Activated effector memory CD4-positive, alpha-beta T cell treated with anti-CD3 and anti-CD28 coated beads, Interleukin-2, amount 50 U/mL, for 16 hours (primary cell): ENCODE data around the gene BCKDHB.

ENCODE experiments used
- DNase-seq: peaks from one replicate; pipeline ENCODE4 v3.0.0-alpha.2; 2020

The BCKDHB gene

DNA sequence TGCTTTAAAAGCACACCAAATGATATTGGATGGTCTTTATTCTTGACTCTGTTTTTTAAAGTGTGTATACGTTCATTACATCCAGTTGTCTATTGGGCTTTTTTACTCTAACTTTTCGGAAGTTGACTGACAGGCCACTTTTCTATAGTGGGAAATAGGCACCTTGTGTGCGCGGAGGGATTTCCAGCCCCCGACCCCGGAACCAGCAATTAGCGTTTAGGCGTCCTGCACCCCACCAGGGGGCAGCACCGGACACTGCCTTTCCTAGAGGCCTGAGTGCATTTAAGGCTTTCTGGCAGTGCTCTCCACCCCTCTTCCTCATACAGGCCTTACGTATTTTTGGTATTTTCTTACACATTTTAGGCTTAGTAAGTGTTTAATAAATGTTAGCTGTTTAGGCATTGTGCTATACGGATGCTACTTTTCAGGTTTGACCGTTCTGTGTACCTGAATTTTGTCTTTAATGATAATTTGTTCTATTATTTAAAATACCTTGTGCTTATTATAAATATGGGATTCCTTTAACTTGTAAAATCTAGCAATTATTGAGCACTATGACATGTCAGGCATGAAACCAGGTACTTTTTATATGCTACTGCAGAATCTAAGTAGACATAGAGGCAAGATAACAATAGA lies 231.8 kb downstream of the BCKDHB start:
- DNase-seq: peak; percentile 86

DNA sequence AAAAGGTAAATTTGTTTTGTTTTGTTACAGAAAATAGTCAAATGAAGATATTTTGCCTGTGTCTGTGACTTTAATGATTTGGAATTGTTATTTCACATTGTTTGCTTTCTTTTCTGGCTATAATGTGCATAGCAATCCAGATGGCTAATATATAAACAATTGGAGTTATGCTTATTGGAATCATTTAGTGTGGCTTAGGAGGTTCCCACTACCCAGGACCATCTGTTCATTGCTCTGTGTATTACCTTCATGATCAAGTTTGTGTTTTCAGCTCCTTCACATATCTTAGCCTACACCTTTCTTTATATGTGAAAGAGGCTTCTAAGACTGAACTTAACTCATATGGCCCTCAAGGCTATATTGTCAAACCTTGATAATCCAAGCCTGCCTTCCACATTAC lies 232.9 kb downstream of the BCKDHB start:
- no peak for DNase-seq

DNA sequence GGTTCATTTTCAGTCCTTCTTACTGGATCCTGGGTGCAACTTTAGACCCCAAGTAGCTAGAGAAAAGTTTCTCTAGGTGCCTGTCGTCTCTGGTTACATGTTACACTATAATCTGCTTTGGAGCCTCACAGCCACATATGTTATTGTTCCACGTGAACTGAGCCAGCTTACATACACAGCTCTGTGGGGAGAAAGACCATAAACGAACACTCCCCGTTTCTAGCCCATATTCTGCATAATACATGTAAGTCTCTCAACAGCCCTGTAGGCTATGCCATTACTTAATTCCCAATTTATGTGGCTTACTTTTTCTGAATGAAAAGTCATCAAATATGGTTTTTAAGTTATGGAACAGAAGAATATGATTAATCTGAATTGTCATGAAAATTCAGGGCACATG lies 233.8 kb downstream of the BCKDHB start:
- DNase-seq: no peak

DNA sequence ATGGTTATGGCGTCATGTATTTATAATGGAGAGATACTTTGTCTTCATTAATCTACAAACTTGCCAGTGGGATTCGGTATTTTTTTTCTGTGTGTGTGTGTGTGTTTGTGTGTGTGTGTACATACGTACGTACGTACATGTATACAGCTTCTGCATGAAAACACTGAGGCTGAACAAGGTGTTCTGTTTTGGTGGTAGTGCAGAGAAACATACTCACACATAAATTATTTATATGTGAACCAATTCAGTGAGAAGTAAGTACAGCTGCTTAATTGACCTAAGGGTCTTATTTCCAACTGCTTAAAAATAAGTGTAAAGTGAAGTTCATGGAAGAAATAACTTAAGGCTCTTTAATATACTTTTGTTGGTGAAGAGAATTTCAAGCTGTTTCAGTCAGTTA lies 234.2 kb downstream of the BCKDHB start:
- no peak for DNase-seq

DNA sequence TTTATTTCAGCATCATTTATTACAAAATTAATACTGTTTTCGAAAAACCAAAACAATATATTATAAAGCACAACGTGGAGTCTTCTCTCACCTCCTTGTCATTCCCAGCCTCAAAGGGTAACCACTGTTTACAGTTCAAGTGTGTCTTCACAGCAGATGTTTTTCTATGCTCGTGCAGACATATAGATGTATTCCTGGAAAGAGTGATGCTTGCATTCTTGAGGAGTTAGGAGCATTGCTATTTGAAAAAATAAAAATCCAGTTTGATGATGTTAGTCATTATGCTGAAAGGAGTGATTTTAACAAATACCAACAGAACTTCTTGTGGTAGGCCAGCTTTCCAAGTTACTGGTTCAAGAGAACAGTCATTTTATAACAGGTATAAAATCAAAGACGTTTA lies 234.9 kb downstream of the BCKDHB start:
- no peak for DNase-seq

DNA sequence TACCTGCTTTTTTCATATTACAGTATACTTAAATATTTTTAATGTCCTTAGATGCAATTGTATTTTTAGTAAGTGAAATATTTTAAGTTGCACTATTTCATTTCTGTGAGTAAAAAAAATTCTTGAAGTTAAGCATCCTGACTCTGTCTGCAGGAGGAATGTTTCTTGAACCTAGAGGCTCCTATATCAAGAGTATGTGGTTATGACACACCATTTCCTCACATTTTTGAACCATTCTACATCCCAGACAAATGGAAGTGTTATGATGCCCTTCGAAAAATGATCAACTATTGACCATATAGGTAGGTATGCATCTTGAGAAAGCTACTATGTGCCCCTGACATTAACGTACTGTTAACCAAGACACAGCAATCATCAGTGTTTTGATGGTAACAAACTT lies 237.0 kb downstream of the BCKDHB start:
- no peak for DNase-seq

DNA sequence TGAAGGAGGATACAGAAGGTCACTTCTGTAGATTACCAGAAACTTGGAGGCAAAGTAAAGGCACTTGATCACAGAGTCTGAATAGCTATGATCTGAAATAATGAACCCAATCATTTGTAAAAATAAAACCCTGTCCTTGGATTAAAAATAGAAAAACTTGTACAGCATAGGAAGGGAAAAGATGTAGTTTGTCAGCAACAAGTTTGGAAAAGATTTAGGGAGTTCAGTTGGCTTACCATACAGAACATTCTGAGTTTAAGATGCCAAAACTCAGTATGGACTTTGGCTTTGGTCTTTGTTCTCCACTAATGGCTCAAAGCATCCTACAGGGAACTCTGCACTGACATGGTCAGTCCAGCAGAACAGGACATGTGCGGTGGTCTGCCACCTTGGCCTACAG lies 240.6 kb downstream of the BCKDHB start:
- DNase-seq: no peak

DNA sequence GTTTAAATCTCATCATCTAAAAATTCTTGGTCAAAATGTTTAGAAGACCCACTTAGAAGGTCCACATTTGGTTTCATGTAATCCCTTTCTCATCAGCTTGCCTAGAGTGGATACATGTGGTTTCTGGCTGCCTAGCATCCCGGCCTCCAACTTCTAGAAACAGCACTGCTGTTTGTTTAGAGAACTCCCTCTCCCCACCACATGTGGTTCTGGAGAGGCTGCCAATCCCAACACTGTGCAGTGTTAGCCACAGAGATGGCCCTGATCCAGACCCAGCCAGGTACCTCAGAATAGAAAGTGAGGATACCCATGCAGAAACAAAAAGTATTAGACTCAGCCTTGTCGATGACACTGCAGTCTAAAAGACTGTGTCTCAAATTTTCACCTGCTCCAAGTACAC lies 241.8 kb downstream of the BCKDHB start:
- no peak for DNase-seq

DNA sequence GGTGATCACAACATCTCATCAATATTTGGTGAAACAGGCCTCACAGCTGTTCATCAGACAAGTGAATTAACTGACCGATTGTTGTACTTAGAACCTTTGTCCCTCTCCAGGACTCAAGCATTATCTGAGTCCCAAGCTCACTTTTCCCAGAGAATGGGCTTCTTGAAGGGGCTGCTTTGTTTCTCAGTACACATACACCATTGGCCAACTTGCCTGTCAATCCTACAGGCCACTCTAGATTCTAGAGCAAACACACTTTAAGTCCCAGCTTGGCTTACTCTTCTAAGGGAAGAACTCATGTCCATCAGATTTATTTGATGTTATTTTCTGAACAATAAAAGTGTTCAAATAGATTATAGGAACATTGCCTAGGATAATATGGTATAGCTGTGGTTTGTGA lies 249.5 kb downstream of the BCKDHB start:
- DNase-seq: no peak

DNA sequence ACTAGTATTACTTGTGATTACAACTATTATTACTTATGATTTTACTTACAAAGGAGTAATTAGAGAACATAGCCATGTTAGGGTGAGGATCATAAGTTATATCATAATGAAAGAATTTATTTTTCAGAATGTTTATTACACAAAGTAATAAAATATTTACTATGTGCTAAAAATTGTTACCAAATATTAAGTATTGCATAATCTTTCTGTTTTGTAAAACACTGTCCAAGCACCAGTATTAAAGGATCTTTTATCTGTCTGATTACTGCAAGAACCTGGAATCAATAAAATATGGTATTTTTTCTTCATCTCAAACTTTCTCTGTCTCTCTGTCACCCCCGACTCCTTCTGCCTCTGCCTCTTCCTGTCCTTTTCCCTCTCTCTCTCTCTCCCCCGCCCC lies 250.1 kb downstream of the BCKDHB start:
- no peak for DNase-seq

DNA sequence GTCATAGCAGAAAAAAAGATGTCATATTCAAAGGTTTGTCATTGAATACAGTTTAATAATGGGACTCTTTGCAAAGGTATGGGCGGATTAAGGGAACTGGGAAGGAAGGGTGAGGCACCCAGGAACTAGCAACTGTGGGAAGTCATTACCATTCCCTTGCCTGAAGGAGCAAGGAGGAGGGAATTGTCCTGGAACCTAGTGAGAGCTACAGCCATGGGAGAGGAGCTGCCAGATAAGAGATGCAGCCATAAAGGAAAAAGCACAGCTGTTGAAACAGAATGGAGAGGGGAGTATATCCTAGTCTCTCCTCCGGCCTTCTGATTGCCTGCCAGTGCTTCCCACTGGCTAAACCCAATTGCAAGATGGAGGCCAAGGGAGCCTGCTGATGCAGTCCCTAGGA lies 250.6 kb downstream of the BCKDHB start:
- DNase-seq: no peak

DNA sequence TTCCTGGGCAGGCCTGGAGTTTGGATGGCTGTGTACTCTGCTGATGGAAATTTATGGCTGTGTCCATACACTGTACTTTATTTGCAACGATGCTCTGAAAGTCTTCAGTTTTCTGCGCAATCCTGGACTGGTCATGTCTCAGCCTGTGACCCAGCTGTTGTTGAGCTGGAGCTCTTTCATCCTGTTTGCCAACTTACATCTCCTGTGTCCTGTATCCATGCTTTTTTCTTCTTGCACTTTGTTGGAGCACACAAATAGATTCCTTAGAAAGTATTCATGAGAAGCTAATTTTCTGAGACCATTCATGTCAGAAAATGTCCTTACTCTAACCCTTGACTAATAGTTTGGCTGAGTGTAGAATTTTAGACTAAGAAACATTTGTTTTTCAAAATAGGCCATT lies 251.2 kb downstream of the BCKDHB start:
- DNase-seq: no peak

DNA sequence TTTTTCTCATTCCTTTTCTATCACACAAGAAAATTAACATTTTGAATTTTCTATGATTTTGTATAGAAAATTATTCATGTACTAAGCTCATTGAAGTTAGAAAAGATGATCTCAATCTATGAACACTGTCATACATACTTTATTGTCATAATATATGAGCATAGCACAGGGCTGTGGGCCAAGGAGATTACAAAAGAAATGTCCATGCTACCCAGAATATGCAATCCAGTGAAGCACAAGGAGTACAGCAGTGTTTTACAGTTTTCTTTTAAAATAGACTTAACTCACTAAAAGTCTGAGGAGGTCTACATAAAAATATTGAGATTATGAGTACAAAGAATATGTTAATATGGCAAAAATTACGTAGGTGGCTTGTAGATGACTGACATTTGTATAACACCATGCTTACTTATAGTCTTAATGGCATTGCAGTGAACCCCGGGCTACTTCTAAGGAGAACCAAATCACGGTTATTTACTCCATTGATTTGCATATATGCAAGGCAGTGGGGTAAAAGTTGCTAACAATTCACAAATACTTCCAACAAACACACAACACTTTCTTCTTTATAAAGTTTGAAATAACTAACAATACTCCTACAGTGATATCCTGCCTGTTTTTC lies 257.1 kb downstream of the BCKDHB start:
- DNase-seq: no peak

DNA sequence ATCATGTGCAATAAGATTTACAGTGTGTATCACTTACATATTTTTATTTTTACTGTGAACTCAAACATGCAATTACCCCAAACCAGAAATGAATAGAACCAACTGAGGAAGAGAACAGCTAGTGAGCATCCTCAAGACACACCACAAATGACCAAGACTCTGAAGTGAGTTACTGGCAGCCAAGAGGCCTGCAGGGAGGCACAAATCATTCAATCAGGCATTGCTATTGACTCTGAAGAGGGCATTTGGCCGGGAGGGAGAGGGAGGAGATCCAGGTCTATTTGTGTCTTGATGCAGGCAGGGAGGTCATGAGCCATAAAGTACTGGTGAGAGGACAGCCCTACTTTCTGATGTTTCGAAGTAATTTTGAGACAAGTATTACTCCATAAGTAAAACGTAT lies 257.7 kb downstream of the BCKDHB start:
- no peak for DNase-seq

DNA sequence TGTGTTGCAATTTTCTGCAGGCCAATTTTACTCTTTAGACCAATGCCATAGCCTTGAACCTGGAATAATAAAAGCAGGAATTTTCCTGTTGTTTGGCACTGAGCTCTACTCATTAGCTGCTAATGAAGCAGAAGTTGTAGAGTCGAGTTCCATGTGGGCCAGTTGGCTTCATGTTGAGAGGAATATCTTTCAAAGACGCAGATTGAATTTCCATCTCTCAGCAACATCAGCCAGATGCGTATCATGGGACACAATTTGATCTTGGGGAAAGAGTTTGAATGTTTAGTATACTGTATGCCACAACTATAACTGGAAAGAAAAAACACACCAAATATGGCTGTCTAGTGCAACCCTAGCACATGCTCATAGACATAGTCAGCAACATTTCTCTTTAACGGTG lies 259.6 kb downstream of the BCKDHB start:
- no peak for DNase-seq

DNA sequence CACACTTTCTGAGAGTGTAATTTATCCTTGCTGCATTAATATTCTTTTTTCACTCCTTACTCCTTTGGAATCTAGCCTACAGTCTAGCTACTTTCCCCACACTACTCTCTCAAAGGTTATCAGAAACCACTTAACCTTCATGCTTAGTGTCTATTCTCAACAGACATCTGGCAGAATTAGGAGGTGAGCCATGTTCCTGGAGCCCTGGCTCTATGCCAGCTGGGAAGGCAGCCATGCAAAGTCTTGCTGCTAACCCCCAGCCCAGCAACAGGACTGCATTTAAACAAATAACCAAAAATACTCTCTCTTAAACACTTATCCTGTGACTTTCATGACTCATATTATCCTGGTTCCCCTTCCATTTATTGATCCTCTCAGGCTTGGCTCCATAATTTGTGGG lies 260.2 kb downstream of the BCKDHB start:
- no peak for DNase-seq

DNA sequence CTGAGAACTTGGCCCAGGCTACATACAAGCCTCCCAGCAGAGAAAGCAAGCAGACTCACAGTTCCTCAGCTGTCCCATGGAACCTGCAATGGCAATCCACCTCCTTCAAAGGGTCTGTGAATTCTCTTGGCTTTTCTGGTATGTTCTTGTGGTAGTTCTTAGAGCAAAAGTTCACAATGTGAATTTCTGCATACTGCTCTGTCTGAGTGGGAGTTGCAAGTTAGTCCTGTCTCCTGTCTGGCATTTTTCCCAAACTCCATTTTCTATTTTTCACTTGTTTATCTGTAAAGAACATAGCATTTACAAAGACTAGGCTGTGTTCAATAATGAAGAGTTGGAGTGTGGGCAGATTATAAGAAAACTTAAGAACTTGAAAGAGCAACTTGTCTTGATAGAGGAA lies 269.9 kb downstream of the BCKDHB start:
- DNase-seq: no peak

DNA sequence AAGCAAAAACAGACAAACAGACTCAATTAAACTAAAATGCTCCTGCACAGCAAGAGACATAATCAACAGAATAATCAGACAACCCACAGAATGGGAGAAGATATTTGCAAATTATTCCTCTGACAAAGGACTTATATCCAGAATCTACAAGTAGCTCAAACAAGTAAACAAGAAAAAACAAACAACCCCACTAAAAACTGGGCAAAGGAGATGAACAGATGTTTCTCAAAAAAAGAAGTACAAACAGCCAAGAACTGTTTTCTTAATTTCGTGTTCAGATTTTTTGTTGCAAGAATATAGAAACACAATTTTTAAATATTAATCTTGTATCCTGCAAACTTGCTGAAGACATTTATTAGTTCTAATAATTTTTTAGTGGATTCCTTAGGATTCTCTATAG lies 274.1 kb downstream of the BCKDHB start:
- DNase-seq: no peak

DNA sequence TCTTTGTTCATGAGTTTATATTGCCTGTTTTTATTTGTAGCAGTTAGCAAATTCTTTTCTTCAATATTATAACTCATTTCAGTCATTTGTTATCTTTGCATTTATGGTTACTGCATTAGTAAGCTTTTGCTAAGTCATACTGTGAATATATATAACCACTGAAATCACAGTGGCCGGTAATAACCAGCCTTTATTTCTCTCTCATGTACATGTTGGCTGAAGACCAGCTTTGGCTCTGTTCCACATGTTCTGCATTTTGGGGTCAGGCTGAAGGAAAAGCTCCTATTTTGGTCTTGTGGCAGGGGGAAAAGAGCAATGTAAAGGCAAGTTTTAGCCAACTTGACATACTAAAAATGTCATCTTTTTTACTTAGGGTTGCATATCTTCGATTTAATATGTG lies 276.3 kb downstream of the BCKDHB start:
- DNase-seq: no peak

DNA sequence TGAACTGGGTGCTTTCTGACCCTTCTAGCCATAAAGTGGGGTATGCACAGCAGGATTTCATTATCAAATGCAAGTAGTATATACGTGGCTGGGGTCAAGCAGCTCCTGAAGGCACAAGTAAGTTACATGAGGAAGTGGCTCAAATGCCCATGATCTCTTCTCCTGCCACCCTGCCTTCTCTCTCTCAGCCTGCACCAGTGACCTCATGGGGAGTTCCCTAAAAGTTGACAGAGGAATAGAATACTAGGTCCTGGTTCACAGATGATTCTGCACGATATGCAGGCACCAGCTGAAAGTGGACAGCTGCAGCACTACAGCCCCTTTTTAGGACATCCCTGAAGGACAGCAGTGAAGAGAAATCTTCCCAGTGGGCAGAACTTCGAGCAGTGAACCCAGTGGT lies 282.0 kb downstream of the BCKDHB start:
- no peak for DNase-seq
